NT2/D1 (cell line): Measurements from ENCODE around the gene DLG2.
A peak's percentile ranks its signal among the peaks of the same experiment; 100 is the strongest.

Experiments
- DNase-seq: peaks from one replicate; pipeline ENCODE4 v3.0.0-alpha.2; 2011; ENCODE audit warnings: low read depth, low spot score
- H3K27me3 ChIP-seq: 2 replicates; pipeline ENCODE4 v1.6.0; 2011; ENCODE audit warnings: mild to moderate bottlenecking; ENCODE audit not compliant: insufficient read length, insufficient read depth
- H3K36me3 ChIP-seq: 2 replicates; pipeline ENCODE4 v1.6.1; 2011; ENCODE audit warnings: mild to moderate bottlenecking, low read length, mixed read lengths; ENCODE audit not compliant: insufficient read depth, insufficient read length
- H3K4me1 ChIP-seq: 2 replicates; pipeline ENCODE4 v1.5.1; 2011; ENCODE audit not compliant: insufficient read depth, insufficient read length
- H3K4me3 ChIP-seq: 2 replicates; pipeline ENCODE4 v1.5.1; 2011; ENCODE audit warnings: low read depth; ENCODE audit not compliant: insufficient read length
- H3K9ac ChIP-seq: 2 replicates; pipeline ENCODE4 v1.6.0; 2011; ENCODE audit warnings: low read depth; ENCODE audit not compliant: insufficient read length
- H3K9me3 ChIP-seq: 2 replicates; pipeline ENCODE4 v1.5.1; 2011; ENCODE audit warnings: mild to moderate bottlenecking, low read length; ENCODE audit not compliant: insufficient read depth
- SUZ12 ChIP-seq: IDR thresholded peaks from 2 replicates; pipeline ENCODE4 v1.6.1; 2011; ENCODE audit not compliant: insufficient read length, insufficient read depth; ENCODE audit errors: extremely low read depth
- YY1 ChIP-seq: IDR thresholded peaks from 2 replicates; pipeline ENCODE4 v1.6.1; 2011; ENCODE audit not compliant: insufficient read length, insufficient read depth
- ZNF274 ChIP-seq: IDR thresholded peaks from 2 replicates; pipeline ENCODE4 v1.6.1; 2011; ENCODE audit warnings: mild to moderate bottlenecking, low read depth, low read length

The DLG2 gene

DNA sequence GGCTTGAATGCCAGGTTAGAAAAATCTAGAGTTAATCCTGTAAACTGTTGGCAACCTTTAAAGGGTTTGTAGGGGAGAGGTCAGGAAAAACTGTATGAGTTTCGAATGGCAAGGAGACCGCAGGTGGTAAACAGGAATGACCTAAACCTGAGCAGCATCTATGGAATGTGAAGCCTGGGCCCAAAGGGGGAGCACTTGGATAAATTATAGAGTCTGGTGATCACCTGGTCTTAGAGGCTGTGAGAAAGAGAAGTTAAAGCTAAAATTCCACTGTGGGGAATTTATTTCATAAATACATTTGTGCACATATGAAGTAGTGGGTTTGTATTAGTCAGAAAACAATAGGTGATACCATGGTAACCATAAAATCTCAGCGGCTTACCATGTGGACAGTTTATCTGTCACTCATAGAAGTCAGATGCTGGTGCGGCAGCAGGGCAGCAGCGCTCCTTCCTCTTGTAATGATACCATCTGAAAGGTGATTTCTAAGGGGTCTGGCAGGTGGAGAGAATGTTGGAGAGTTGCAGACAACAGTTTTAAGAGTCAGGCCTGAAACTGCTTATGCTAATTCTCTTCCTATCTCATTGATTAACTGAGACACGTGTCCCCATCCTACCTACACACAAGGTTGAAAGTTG, 1236.6 kb downstream of the DLG2 start:
- no peak for TF ChIP-seq SUZ12
- no peak overlapping the region for H3K9ac ChIP-seq
- no peaks in the 10 kb centered on the region for H3K27me3 ChIP-seq
- H3K36me3 ChIP-seq = no peaks in the 10 kb centered on the region
- no peaks in the 10 kb centered on the region for H3K4me1 ChIP-seq
- peak; percentile 43 for DNase-seq
- H3K9me3 ChIP-seq = no peaks in the 10 kb centered on the region
- no peak overlapping the region for H3K4me3 ChIP-seq

DNA sequence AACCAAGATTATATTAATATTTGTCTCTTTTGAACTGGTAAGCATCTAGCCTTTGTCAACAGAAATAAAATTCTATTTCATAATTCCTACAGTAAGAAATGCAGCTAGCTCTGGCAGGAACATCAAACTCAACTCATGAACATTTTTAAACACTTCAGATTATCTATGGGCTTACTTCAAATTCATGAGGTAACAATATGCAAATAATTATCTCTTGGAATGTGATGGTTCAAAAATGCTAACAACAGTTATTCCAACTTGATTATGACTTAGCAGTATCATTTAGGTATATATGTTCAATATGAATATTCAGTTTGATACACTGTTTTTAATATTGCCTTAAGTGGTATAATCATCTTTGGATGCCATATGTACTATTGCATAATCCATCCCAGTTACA, 1237.4 kb downstream of the DLG2 start:
- TF ChIP-seq YY1 (no peak), SUZ12 (no peak), ZNF274 (no peak)
- no peak for DNase-seq
- H3K9ac ChIP-seq = no peak overlapping the region
- no peaks in the 10 kb centered on the region for H3K4me1 ChIP-seq
- H3K4me3 ChIP-seq = no peak overlapping the region
- H3K9me3 ChIP-seq = no peaks in the 10 kb centered on the region
- H3K27me3 ChIP-seq = no peaks in the 10 kb centered on the region
- no peaks in the 10 kb centered on the region for H3K36me3 ChIP-seq

DNA sequence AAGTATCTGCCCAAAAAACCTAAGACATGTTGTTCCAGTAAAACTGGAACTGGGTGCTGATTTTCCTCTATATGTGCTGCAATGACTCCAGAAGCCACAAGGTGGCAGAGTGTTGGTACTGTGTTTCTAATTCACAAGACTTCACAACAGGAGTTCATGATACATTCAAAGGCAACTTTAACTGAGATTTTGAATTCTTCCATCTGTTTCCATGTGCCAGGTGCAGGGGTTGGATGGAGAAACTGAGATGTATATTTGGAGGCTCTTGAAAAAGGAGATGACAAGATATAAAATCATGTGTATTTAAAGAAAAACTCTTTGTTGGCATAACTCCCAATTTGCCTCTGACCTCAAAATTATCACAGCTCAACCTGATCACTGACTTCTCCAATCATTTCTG, 1242.4 kb downstream of the DLG2 start:
- H3K27me3 ChIP-seq = no peaks in the 10 kb centered on the region
- H3K9ac ChIP-seq = no peak overlapping the region
- H3K4me1 ChIP-seq = no peaks in the 10 kb centered on the region
- TF ChIP-seq ZNF274 (no peak), YY1 (no peak), SUZ12 (no peak)
- H3K4me3 ChIP-seq = no peak overlapping the region
- peak; percentile 38 for DNase-seq
- H3K9me3 ChIP-seq = no peaks in the 10 kb centered on the region
- H3K36me3 ChIP-seq = no peaks in the 10 kb centered on the region

DNA sequence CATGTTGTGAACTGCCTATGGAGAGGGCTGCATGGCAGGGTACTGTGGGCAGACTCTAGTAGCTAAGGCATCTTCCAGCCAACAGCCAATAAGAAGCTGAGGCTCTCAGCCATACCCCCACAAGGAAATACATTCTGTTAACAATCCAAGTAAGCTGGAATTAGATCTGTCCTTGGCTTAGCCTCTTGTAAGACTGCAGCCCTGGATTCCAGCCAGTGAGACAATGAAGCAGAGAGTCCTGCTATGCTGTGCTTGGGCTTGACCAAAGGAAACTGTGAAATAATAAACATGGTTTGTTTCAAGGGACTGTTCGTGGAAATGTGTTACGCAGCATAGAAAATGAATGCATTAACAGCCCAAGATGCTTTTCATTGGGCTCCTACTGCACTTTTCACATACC, 1243.6 kb downstream of the DLG2 start:
- Histone ChIP-seq H3K4me1 (no peaks in the 10 kb centered on the region), H3K4me3 (no peak overlapping the region), H3K27me3 (no peaks in the 10 kb centered on the region), H3K9ac (no peak overlapping the region), H3K9me3 (no peaks in the 10 kb centered on the region), H3K36me3 (no peaks in the 10 kb centered on the region)
- no peak for DNase-seq
- no peak for TF ChIP-seq ZNF274
- TF ChIP-seq SUZ12 = no peak
- no peak for TF ChIP-seq YY1

DNA sequence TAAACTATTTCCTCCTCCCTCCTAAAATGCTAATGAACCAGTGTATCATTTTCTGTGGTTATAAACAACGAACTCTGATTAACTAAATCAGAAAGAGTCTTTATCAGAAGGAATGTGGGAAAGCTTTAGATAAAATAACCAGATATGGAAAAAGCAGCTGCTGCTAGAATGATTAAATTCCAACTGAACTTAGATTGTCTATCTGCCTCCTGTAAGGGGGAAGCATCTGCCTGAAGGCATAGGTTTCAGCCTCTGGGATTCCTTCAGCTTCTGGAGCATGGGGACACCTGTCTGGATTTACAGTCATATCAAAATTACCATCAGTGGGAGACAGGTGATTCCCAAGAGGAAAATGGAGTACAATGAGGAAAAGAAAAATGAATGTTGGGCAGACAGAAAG, 1245.5 kb downstream of the DLG2 start:
- no peaks in the 10 kb centered on the region for H3K4me1 ChIP-seq
- H3K9me3 ChIP-seq = no peaks in the 10 kb centered on the region
- H3K36me3 ChIP-seq = no peaks in the 10 kb centered on the region
- H3K9ac ChIP-seq = no peak overlapping the region
- TF ChIP-seq ZNF274 = no peak
- no peak for TF ChIP-seq SUZ12
- TF ChIP-seq YY1 = no peak
- no peak for DNase-seq
- no peak overlapping the region for H3K4me3 ChIP-seq
- no peaks in the 10 kb centered on the region for H3K27me3 ChIP-seq

DNA sequence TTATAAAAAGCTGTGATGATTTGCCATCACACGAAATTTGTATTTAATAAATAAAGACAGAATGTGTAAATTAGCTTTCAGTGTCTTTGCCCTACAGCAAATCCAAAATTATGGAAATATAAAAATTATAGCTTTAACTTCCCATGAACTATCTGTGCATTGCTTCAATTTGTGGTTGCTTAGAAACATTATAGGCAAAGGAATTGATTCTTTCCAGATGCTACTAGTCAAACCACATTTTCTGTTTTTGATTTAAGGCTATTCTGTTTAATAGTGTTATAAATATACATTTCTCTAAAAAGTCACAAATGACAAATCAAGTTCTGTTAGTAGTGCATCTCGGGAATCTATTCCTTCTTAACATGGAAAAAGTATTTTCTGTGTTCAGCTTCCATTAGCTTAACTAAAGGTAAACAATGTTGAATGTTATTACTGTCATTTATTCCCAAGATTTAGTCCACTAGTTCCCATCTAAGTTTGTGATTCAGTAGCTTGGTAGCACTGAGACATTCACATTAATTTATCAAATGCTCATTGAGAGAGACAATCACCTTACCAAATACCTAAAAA, 1254.7 kb downstream of the DLG2 start:
- H3K9me3 ChIP-seq = no peaks in the 10 kb centered on the region
- H3K4me1 ChIP-seq = no peaks in the 10 kb centered on the region
- no peak for DNase-seq
- no peak overlapping the region for H3K9ac ChIP-seq
- TF ChIP-seq YY1 (no peak), ZNF274 (no peak), SUZ12 (no peak)
- no peak overlapping the region for H3K4me3 ChIP-seq
- no peaks in the 10 kb centered on the region for H3K36me3 ChIP-seq
- H3K27me3 ChIP-seq = no peaks in the 10 kb centered on the region

DNA sequence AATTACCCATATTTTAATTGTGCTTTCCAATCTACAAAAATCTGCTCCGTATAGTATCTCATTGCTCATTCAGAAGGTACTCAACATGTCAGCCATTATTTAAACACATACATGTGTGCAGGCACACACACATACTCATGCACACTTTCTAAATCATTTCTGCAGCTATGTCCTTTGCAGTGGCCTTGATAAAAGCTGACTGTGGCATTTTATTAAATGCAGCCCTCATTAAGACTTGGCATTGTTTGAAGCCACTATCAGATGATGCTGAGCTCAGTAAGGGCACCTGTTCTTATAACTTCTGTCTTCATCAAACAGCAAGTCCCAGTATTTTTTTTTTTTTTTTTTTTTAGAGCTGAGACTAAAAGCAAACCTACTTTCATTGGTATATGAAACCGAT, 1269.1 kb downstream of the DLG2 start:
- no peaks in the 10 kb centered on the region for H3K27me3 ChIP-seq
- TF ChIP-seq YY1 = no peak
- no peak for TF ChIP-seq SUZ12
- no peak for TF ChIP-seq ZNF274
- no peak overlapping the region for H3K9ac ChIP-seq
- H3K4me1 ChIP-seq = no peaks in the 10 kb centered on the region
- no peak overlapping the region for H3K4me3 ChIP-seq
- no peaks in the 10 kb centered on the region for H3K36me3 ChIP-seq
- no peaks in the 10 kb centered on the region for H3K9me3 ChIP-seq
- no peak for DNase-seq
